GM10248 (cell line): Measurements from ENCODE around the gene RBM24.

Experiments used
- CTCF ChIA-PET: fragments of 300-600 bp; sonication (Branson Sonifier 250); formaldehyde crosslinking; extraction: SDS; loops from one replicate; lab custom pipeline; 2021; ENCODE audit warnings: antibody characterized with exemption; lab: Yijun Ruan, JAX
- POLR2A ChIA-PET: fragments of 350-650 bp; sonication (Branson Sonifier 250); formaldehyde crosslinking; extraction: SDS; loops from one replicate; lab custom pipeline; 2020; ENCODE audit warnings: antibody characterized with exemption; lab: Yijun Ruan, JAX
- DNase-seq: peaks from one replicate; pipeline ENCODE4 v3.0.0; 2012; ENCODE audit errors: extremely low spot score
- CTCF ChIP-seq: IDR thresholded peaks from 2 replicates; pipeline ENCODE4 v1.5.1; 2012; ENCODE audit warnings: mild to moderate bottlenecking, low read depth; ENCODE audit errors: extremely low read depth, missing control alignments, control extremely low read depth

The RBM24 gene

DNA sequence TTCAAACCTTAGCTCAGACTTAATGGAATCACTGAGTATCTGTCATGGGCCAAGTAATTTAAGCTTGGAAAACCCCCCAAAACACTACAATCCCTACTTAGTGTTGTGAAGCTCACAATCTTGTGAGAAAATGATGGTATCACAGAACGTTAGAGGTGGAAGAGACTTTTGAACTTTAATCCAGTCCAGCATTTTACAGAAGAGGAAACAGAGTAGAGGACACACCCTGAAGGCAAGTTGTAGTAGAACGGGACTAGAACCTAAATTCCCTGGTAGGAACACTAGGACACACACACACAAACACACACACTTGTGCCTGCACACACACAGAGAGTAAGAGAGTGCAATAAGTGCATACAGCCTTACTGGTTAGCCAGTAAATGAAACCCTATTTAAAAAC is 62.1 kb downstream of the RBM24 start:
- CTCF ChIA-PET: interaction anchor here (0.9 kb wide), 1 partner anchor 56 kb away, joined by 3 read pairs; no protein-coding TSS in a partner anchor
- TF ChIP-seq CTCF: no peak
- no peak for DNase-seq
- POLR2A ChIA-PET: no interaction called here
